DND-41 (cell line): ENCODE measurements around the gene MANEA.

Experiments
- ATAC-seq: fragments of 200-7000 bp; cut with Tn5 transposase; 3 replicates; pipeline ENCODE4 v1.9.1; 2021; ENCODE audit warnings: low read depth; ENCODE audit not compliant: insufficient read depth
- DNase-seq: peaks from one replicate; pipeline ENCODE4 v3.0.0-alpha.2; 2020
- H2AFZ ChIP-seq: 2 replicates; pipeline ENCODE4 v1.6.0; 2012; ENCODE audit warnings: low read depth, low read length
- H3K27ac ChIP-seq: 2 replicates; pipeline ENCODE4 v1.5.1; 2012; ENCODE audit warnings: low read length, inconsistent platforms
- H3K27me3 ChIP-seq: fragments of 200-600 bp; sonication (generic); 2 replicates; pipeline ENCODE4 v1.6.0; 2012; ENCODE audit warnings: low read length, mild to moderate bottlenecking, inconsistent platforms; ENCODE audit not compliant: insufficient read depth, poor library complexity
- H3K36me3 ChIP-seq: 2 replicates; pipeline ENCODE4 v1.5.1; 2012; ENCODE audit warnings: low read length, inconsistent platforms; ENCODE audit not compliant: insufficient read depth
- H3K4me1 ChIP-seq: 2 replicates; pipeline ENCODE4 v1.5.1; 2012; ENCODE audit warnings: mild to moderate bottlenecking, low read length; ENCODE audit not compliant: insufficient read depth
- H3K4me2 ChIP-seq: 2 replicates; pipeline ENCODE4 v1.6.0; 2012; ENCODE audit warnings: mild to moderate bottlenecking, moderate library complexity, low read length, inconsistent platforms; ENCODE audit not compliant: insufficient read depth
- H3K4me3 ChIP-seq, 2 experiments: fragments of 200-600 bp in 1 of 2; shearing (Covaris generic) in 1 of 2; 2 replicates each; pipeline ENCODE4 v1.5.1; 2012 to 2016; ENCODE audit warnings: inconsistent platforms in 2 of 2, low read length in 2 of 2, mild to moderate bottlenecking in 2 of 2, low read depth in 1 of 2, moderate library complexity in 1 of 2
- H3K79me2 ChIP-seq: 2 replicates; pipeline ENCODE4 v1.6.0; 2012; ENCODE audit warnings: low read length, inconsistent platforms; ENCODE audit not compliant: insufficient read depth
- H3K9ac ChIP-seq: 2 replicates; pipeline ENCODE4 v1.6.0; 2012; ENCODE audit warnings: low read depth, mild to moderate bottlenecking, inconsistent platforms, low read length, moderate library complexity
- H3K9me3 ChIP-seq: 2 replicates; pipeline ENCODE4 v1.5.1; 2012; ENCODE audit warnings: low read length, moderate library complexity, mild to moderate bottlenecking, inconsistent platforms; ENCODE audit not compliant: insufficient read depth, severe bottlenecking
- H4K20me1 ChIP-seq: 2 replicates; pipeline ENCODE4 v1.6.0; 2012; ENCODE audit warnings: low read length; ENCODE audit not compliant: insufficient read depth
- CTCF ChIP-seq: IDR thresholded peaks from 2 replicates; pipeline ENCODE4 v1.5.1; 2012; ENCODE audit warnings: borderline replicate concordance, low read length, moderate library complexity, mild to moderate bottlenecking; ENCODE audit not compliant: poor library complexity, severe bottlenecking; ENCODE audit errors: extremely low read depth
- EZH2 ChIP-seq: IDR thresholded peaks from 3 replicates; pipeline ENCODE4 v1.6.1; 2012; ENCODE audit warnings: borderline replicate concordance, low read depth, mild to moderate bottlenecking, moderate library complexity, low read length, inconsistent platforms; ENCODE audit not compliant: severe bottlenecking

Gene MANEA, protein sequence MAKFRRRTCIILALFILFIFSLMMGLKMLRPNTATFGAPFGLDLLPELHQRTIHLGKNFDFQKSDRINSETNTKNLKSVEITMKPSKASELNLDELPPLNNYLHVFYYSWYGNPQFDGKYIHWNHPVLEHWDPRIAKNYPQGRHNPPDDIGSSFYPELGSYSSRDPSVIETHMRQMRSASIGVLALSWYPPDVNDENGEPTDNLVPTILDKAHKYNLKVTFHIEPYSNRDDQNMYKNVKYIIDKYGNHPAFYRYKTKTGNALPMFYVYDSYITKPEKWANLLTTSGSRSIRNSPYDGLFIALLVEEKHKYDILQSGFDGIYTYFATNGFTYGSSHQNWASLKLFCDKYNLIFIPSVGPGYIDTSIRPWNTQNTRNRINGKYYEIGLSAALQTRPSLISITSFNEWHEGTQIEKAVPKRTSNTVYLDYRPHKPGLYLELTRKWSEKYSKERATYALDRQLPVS

DNA sequence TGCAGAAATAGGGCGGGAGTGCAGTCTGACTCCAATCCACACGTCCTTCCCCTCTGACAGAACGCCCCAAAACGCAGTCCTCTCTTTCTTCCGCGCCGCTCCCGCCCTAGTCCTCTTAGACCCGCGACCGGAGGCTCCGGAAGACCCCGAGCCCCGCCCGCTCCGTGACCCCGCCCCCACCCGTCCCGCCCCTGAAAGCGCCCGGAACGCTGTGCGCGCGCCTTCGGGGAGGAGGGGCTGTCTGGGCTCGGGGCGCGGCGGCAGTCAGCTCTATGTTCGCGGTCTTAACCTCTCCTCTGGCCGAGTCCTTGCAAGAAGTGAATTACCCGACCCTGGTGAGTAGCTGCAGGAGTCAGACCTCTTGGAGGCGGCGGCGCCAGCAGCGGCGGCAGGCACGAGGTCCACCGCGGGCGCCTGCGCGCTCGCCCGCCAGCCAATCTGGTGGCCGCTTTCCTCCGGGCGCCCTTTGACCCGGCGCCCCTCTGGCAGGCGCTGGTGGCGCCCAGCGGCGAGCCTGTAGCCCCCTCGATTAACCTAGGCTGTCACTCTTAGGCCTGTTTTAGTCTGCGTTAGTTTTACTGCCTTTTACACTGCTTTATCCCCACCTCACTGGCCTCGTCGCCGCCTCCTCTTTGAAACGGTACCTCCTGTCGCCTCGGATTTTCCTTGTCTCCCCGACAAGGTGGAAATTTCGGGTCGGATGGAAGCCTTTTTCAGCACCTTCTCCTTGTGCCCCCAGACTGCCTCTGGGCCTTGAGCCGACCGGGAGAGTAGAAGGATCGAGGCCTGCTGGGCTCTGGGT is at the start of gene MANEA:
TSS of gene MANEA (plus strand) at position 232 of the 802 bp plus-strand sequence. CDS start 8,905 bp downstream, outside the sequence.
- Histone ChIP-seq H3K36me3 (peaks cover 5% of the 10 kb centered on the region), H3K4me1 (peaks cover 42% of the 10 kb centered on the region), H3K27ac (peak within 1 kb of the TSS; percentile 99), H3K79me2 (peaks cover 89% of the 10 kb centered on the region), H4K20me1 (0 out of 2 replicates have a peak, but pooled peaks cover 2% of the 10 kb centered on the region), H3K9me3 (peaks cover 2% of the 10 kb centered on the region), H3K4me3 (peak within 1 kb of the TSS; percentile 90 to 95), H3K4me2 (peak within 1 kb of the TSS; percentile 70), H2AFZ (peak within 1 kb of the TSS; percentile 99), H3K9ac (peak within 1 kb of the TSS; percentile 95), H3K27me3 (no peaks in the 10 kb centered on the region)
- DNase-seq, result peak; percentile 88
- TF ChIP-seq EZH2, result no peak
- ATAC-seq, result peak; percentile 84

DNA sequence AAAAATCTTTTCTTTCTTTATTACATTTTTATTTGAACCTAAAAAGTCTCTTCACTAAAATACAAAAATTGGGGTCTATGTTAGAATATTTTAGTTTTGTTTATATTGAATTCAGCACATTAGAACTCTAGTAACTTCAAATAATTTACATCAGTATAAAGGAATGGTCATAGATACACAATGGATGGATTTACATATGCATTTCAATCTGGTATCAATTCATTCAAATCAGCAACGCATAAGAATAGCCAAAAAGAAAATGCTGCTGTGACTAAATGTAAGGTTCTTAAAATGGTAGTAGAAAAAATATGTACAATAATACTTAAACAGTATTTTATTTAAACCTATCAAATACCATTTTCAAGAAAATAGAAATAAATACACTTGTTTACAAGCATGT is 47.6 kb upstream of the MANEA start:
- H3K27me3 ChIP-seq, result no peaks in the 10 kb centered on the region
- TF ChIP-seq CTCF, result no peak
- TF ChIP-seq EZH2, result no peak
- DNase-seq (no peak), ATAC-seq (no peak)
- no peak overlapping the region for H3K4me2 ChIP-seq
- no peaks in the 10 kb centered on the region for H3K36me3 ChIP-seq
- H3K27ac ChIP-seq, result no peak overlapping the region
- H3K4me3 ChIP-seq, result no peak overlapping the region
- H3K9me3 ChIP-seq, result no peaks in the 10 kb centered on the region
- H3K4me1 ChIP-seq, result no peaks in the 10 kb centered on the region
- H2AFZ ChIP-seq, result no peak overlapping the region
- H3K79me2 ChIP-seq, result no peaks in the 10 kb centered on the region
- no peaks in the 10 kb centered on the region for H4K20me1 ChIP-seq
- no peak overlapping the region for H3K9ac ChIP-seq

- Histone ChIP-seq H3K27ac (no peak overlapping the region), H3K27me3 (no peaks in the 10 kb centered on the region), H3K4me1 (no peaks in the 10 kb centered on the region), H4K20me1 (no peaks in the 10 kb centered on the region), H3K4me2 (no peak overlapping the region), H3K9me3 (no peaks in the 10 kb centered on the region), H3K9ac (no peak overlapping the region), H3K36me3 (no peaks in the 10 kb centered on the region), H3K79me2 (no peaks in the 10 kb centered on the region), H3K4me3 (no peak overlapping the region), H2AFZ (no peak overlapping the region)
- ATAC-seq, result no peak
- no peak for DNase-seq
- TF ChIP-seq CTCF (no peak), EZH2 (no peak)
Observed at GRCh38 chr6:95530176-95530819, 47.0 kb upstream of the MANEA start.
